Stimulated activated CD4-positive, alpha-beta T cell treated with anti-CD3 and anti-CD28 coated beads, Interleukin-1b, Interleukin-23, amount 100 ng/mL, for 4 hours (primary cell): ENCODE data around the gene CLCF1.

Experiments used
- DNase-seq, 2 donors: peaks; one replicate each; pipeline ENCODE4 v3.0.0-alpha.2; 2020; ENCODE audit warnings: low read depth in 2 of 2

CLCF1 gene

GRCh38 chr11:67395555-67396258 lies 22.3 kb upstream of the CLCF1 start:
- DNase-seq = no peak

GRCh38 chr11:67393990-67394389 lies 20.6 kb upstream of the CLCF1 start:
- no peak for DNase-seq

- DNase-seq = no peak
Measured at GRCh38 chr11:67393437-67393836, 20.0 kb upstream of the CLCF1 start.

GRCh38 chr11:67392183-67392715 lies 18.9 kb upstream of the CLCF1 start:
- DNase-seq = no peak

- peak; percentile 83 to 91 for DNase-seq
Measured at GRCh38 chr11:67391304-67392182, 18.1 kb upstream of the CLCF1 start, which contains the start of gene RAD9A. Gene RAD9A, plus strand, starts transcription at chr11:67391986. Its CDS starts 59 bp downstream, at chr11:67392045.

GRCh38 chr11:67390947-67391303 lies 17.5 kb upstream of the CLCF1 start:
- no peak for DNase-seq

GRCh38 chr11:67389477-67389876 lies 16.1 kb upstream of the CLCF1 start:
- DNase-seq = no peak

GRCh38 chr11:67387518-67387917 lies 14.1 kb upstream of the CLCF1 start:
- DNase-seq = no peak

- DNase-seq = no peak
Measured at GRCh38 chr11:67387069-67387468, 13.7 kb upstream of the CLCF1 start.

GRCh38 chr11:67384851-67385366 lies 11.5 kb upstream of the CLCF1 start:
- no peak for DNase-seq

GRCh38 chr11:67382276-67383136 lies 9.1 kb upstream of the CLCF1 start:
- DNase-seq = peak; percentile 70 to 77

GRCh38 chr11:67381244-67381972 lies 8.0 kb upstream of the CLCF1 start:
- no peak for DNase-seq

GRCh38 chr11:67379061-67380058 lies 6.0 kb upstream of the CLCF1 start:
- no peak for DNase-seq

GRCh38 chr11:67378544-67378943 lies 5.1 kb upstream of the CLCF1 start:
- no peak for DNase-seq

- DNase-seq = no peak
Measured at GRCh38 chr11:67376873-67377808, 3.7 kb upstream of the CLCF1 start.

GRCh38 chr11:67376063-67376820 lies 2.8 kb upstream of the CLCF1 start:
- DNase-seq = no peak

- no peak for DNase-seq
Measured at GRCh38 chr11:67375320-67376055, 2.1 kb upstream of the CLCF1 start.
